Measurements from ENCODE around the gene CA12.

GRCh38 chr15:63421433-63421832 lies 39.8 kb upstream of the CA12 start:
- no peak for TF ChIP-seq CTCF (IDR thresholded peaks at IDR 0.05; ENCODE audit: extremely low read depth in 1 of 2, insufficient read depth in 1 of 2, low read depth in 1 of 2, low read length in 2 of 2)
- TF ChIP-seq POLR2A (IDR thresholded peaks at IDR 0.05; ENCODE audit: low read depth, low read length): no peak
- no peak for TF ChIP-seq POLR2AphosphoS5 (IDR thresholded peaks at IDR 0.05; ENCODE audit: insufficient read depth, low read depth, low read length)
- no peak for TF ChIP-seq MAX (IDR thresholded peaks at IDR 0.05; ENCODE audit: insufficient read depth, insufficient read length)
- TF ChIP-seq EZH2 (IDR thresholded peaks at IDR 0.05; ENCODE audit: borderline replicate concordance, low read depth, low read length, severe bottlenecking): no peak
- no peak for TF ChIP-seq JUN (IDR thresholded peaks at IDR 0.05; ENCODE audit: borderline replicate concordance, insufficient read depth, insufficient read length, low read depth)
- TF ChIP-seq GATA2 (IDR thresholded peaks at IDR 0.05; ENCODE audit: insufficient read depth, insufficient read length, low read depth, low read length): no peak

All from endothelial cell of umbilical vein (primary cell).